HG03103 (cell line): Measurements from ENCODE around the gene POLR3C.
"Not testable (repeated sequence)": the region's sequence is repeated elsewhere in the genome, so short reads cannot be mapped to it uniquely, and the experiment has no call there.

Experiments used
- ATAC-seq: cut with Tn5 transposase; IDR thresholded peaks from one replicate; pipeline ENCODE4 v1.9.1; 2021; ENCODE audit warnings: low read depth; ENCODE audit not compliant: unreplicated experiment

The POLR3C gene

GRCh38 chr1:145812977-145813810 lies 10.8 kb upstream of the POLR3C start:
- ATAC-seq, result not testable (repeated sequence)

GRCh38 chr1:145818095-145818494 lies 5.9 kb upstream of the POLR3C start:
- ATAC-seq, result not testable (repeated sequence)

DNA sequence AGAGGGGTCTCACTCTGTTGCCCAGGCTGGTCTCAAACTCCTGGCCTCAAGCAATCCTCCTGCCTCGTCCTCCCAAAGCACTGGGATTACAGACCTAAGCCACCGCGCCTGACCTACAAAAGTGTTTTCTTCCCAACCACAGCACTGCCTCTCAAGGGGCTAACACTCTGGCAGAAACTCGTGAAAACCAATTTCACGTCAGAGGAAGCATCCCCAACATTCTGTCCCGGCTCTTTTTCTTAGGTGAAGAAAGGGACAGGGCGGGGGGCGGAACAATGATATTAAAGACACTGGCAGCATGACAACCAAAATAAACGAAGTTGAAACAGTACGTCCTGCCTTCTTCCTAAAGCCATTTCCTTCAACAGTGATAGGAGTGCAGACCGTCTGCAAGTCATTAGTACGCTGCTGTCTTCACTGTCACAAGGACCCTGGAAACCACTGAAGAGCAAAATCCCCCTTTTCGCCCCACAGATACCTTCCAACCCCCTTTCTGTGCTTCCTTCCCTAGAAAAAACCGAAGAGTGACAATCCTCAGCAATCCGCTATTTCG lies 1.1 kb upstream of the POLR3C start:
- not testable (repeated sequence) for ATAC-seq

DNA sequence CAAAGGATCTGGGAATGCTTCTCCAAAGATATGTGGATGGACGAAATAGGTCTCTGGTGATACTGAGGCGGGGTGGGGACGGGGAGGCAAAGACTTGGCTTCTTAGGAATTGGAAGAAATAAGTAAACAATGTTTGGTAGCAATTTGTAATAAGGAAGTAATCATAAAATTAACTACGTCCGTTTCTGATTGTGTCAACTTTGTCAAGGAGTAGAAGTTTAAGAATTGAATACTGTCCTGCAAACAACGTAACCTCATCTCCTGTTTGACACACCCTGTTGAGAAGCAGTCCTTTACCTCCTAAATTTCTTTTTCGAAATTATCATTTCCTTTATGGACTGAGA lies 471 bp downstream of the POLR3C start:
- no peak for ATAC-seq

DNA sequence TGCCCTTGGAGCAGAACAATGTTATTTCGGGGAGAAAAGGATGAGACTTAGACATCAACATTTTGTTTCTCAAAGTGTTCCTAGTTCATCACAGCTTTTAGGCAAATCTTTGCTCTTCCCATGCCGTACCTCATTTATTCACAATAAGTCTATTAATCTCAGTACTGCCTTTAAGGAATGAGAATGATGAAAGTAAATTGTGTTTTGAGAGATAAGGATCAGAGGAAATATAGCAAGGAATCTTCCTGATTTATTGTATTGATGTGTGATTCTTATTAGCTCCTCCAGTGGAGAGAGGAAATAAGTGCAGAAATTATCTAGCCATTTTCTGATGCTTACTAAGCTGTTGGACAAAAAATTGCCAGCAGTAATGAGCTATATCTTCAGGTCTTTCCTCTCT lies 2.0 kb downstream of the POLR3C start:
- no peak for ATAC-seq

GRCh38 chr1:145827966-145828365 lies 4.0 kb downstream of the POLR3C start:
- no peak for ATAC-seq

- no peak for ATAC-seq
These were observed 4.5 kb downstream of the POLR3C start for GRCh38 chr1:145828367-145829026.

GRCh38 chr1:145830810-145831209 lies 6.8 kb downstream of the POLR3C start:
- not testable (repeated sequence) for ATAC-seq

GRCh38 chr1:145837656-145838055 lies 13.7 kb downstream of the POLR3C start:
- ATAC-seq, result no peak

DNA sequence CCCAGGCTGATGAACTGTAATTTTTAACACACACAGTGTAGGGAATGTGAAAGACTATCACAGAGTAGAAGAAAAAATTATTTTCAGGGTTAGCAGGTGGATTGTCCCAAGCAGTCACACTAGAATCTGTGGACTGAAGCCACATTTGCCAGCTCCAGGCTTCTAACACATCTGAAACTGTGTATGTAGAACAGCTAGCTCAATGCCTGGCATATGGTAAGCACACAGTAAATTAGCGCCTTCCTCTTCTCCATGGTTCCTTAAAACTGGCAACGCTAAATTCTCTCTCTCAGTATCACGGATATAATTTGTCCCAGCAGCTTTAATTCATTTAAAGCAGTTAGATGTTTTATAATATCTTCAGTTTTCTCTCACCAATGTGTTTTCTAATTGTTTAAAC lies 19.0 kb downstream of the POLR3C start:
- no peak for ATAC-seq

DNA sequence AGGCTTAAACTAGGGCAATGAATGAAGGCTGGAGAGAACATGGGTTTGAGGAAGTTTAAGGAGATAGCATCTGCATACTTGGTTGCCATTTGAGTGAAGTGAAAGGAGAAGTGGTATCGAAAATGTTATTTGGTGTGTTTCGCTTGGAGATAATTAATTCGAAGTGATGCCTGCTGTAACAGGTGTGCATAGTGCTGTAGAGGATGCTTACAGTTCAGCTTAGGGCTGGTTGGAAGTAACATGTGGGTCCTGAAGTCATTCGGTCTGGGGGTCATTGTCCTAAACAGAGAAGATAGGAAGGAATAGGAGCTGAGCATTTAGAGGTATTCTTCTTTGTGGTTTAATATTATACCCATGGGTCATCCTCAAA lies 21.1 kb downstream of the POLR3C start:
- ATAC-seq, result peak; percentile 74

GRCh38 chr1:145845514-145846161 lies 21.6 kb downstream of the POLR3C start, which contains the start of gene NUDT17:
Gene NUDT17, plus strand, starts transcription at chr1:145845630. Its CDS starts 11 bp downstream, at chr1:145845641.
- ATAC-seq, result peak; percentile 39

- ATAC-seq, result no peak
These were observed 22.2 kb downstream of the POLR3C start for GRCh38 chr1:145846201-145846612.

GRCh38 chr1:145847827-145848226 lies 23.8 kb downstream of the POLR3C start:
- ATAC-seq, result no peak

DNA sequence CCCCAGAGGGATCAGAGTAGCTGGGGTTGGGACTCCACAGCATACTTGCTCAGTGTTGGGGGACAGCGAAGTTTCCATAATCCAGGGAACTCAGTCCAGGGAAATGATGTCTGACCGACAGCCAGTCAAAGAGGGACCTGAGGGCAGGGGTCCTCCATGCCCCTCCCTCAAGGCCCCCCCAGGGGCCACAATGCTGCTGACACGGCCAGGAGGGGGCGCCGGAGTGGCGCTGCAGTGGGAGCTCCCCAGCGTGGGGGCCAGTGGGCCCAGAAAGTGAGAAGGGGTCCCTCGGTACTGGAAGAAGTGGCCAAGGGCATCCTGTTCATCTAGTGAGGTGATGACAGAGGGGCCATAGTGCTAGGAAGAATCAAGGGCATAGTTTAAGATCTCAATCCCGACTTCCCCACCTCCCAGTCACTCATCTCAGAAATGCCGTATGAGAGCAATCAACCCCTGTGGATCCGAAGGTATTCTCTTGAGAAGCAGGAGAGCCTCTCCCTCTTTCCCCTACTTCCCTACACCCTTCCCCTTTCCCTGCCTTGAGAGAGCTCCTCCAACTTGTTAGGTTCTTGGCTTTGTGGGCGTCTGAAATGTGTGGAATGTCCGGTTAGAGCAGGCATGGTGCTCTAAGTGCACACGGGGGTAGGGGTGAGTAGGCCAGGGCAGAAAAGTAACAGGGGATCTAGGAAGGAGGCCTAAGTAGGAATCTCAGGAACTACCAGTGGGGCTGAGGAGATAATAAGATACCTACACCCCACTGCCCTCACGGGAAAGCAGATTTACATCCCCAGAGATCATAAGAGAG lies 25.6 kb downstream of the POLR3C start:
- no peak for ATAC-seq

GRCh38 chr1:145855426-145855948 lies 31.5 kb downstream of the POLR3C start:
- ATAC-seq, result no peak

- ATAC-seq, result no peak
These were observed 33.2 kb downstream of the POLR3C start for GRCh38 chr1:145857170-145857569.

DNA sequence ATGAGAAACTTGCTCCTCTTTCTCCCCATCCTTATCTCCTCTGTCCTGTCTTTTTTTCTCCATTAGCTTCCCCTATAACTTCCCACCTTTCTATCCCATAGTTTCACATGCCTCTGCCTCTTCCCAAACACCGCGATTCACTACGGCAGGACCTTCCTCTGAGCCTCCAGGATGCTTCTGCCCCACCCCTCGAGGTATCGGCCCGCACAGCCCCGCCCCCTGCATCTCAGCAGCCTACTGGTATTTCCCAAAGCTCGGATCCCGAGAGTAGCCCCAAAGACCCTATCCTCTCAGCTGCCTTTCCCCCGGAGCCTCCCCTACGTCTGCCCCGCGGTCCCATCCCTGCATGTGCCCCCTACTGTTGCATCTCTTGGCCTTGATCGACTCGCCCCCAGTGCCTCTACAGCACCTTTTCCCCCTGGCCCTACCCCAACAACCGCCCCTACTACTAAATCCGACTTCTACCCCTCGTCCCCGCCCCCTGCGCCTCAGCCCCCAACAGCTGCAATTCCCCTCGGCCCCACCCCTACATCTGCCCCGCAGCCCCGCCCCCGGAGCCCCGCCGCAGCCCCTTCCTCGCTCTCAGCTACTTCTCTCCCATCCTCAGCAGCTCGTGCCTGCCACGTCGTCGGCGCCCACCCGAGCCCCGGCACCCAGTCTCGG lies 34.4 kb downstream of the POLR3C start:
- ATAC-seq, result peak; percentile 23

GRCh38 chr1:145858901-145859490 lies 35.0 kb downstream of the POLR3C start, which contains the start of gene PIAS3:
Gene PIAS3, minus strand, starts transcription at chr1:145859081. Its CDS starts 91 bp downstream, at chr1:145858990.
- peak; percentile 72 for ATAC-seq
